ENCODE results near the gene AUTS2. TPM values are rescaled to one million over a fixed set of nuclear protein-coding genes. Genes with fewer than 3 reads are reported as not detected.

Gene AUTS2
- total RNA-seq, 1 experiment from 2014 or later = 256 TPM

GRCh38 chr7:70505886-70506285 is 907.6 kb downstream of the AUTS2 start:
- no peak for DNase-seq
- Mint-ChIP-seq H3K9me3 (no peaks in the 10 kb centered on the region), H3K27ac (no peak overlapping the region), H3K4me3 (no peak overlapping the region), H3K4me1 (peaks cover 3% of the 10 kb centered on the region in 2 experiments; a peak in 2 of 4 replicates), H3K36me3 (ENCODE audit: insufficient read depth in 1 of 3, low read depth in 3 of 3) (no peaks in the 10 kb centered on the region), H3K27me3 (ENCODE audit: low read depth) (peaks cover 3% of the 10 kb centered on the region)
- Histone ChIP-seq H3K9me3 (ENCODE audit: control insufficient read depth, low read depth, low read length) (no peaks in the 10 kb centered on the region), H3K18ac (ENCODE audit: insufficient read length, low read depth, low read length) (no peak overlapping the region), H4K8ac (replicated peaks; ENCODE audit: insufficient read length, low read depth, low read length) (no peak overlapping the region), H4K5ac (ENCODE audit: insufficient read length, low read depth, low read length) (no peak overlapping the region), H2AFZ (ENCODE audit: low read length) (no peak overlapping the region), H3K14ac (ENCODE audit: insufficient read depth, low read length) (no peak overlapping the region), H2BK12ac (ENCODE audit: insufficient read length, low read depth, low read length) (no peak overlapping the region), H3K23ac (ENCODE audit: insufficient read length, low read depth, low read length) (no peak overlapping the region), H2AK5ac (ENCODE audit: insufficient read length, low read length) (no peak overlapping the region), H2BK5ac (ENCODE audit: insufficient read length, low read length) (no peak overlapping the region), H3T11ph (ENCODE audit: low read length) (no peak overlapping the region), H3K4ac (ENCODE audit: low read depth, low read length) (no peak overlapping the region), H2BK120ac (ENCODE audit: low read depth, low read length, poor library complexity, severe bottlenecking) (no peak overlapping the region), H3K79me1 (ENCODE audit: insufficient read depth, low read depth, low read length, poor library complexity, severe bottlenecking) (no peaks in the 10 kb centered on the region), H4K91ac (ENCODE audit: insufficient read length, low read depth, low read length) (no peak overlapping the region), H2BK15ac (ENCODE audit: low read depth, low read length) (no peak overlapping the region), H3K4me1 (ENCODE audit: insufficient read depth, low read length) (no peaks in the 10 kb centered on the region), H3K23me2 (ENCODE audit: insufficient read length, low read depth, low read length, poor library complexity, severe bottlenecking) (no peaks in the 10 kb centered on the region), H3K79me2 (ENCODE audit: insufficient read depth, low read length) (no peaks in the 10 kb centered on the region), H3K9ac (ENCODE audit: extremely low read depth, insufficient read length, low read length) (no peak overlapping the region), H3K27me3 (ENCODE audit: insufficient read depth, low read length) (no peaks in the 10 kb centered on the region), H3K56ac (ENCODE audit: insufficient read length, low read depth, low read length) (no peak overlapping the region), H3K27ac (ENCODE audit: insufficient read length, low read depth, low read length) (no peak overlapping the region), H4K20me1 (ENCODE audit: control insufficient read depth, insufficient read depth, insufficient read length) (no peaks in the 10 kb centered on the region), H2BK20ac (ENCODE audit: low read depth, low read length, poor library complexity, severe bottlenecking) (no peak overlapping the region), H3K4me2 (ENCODE audit: insufficient read depth, insufficient read length, low read length) (no peak overlapping the region)
- WGBS (ENCODE audit: extremely low coverage, insufficient read length, low lambda C conversion rate) = no CpG with 5 or more reads among the region's 9 CpGs
- TF ChIP-seq, protein P1, sequence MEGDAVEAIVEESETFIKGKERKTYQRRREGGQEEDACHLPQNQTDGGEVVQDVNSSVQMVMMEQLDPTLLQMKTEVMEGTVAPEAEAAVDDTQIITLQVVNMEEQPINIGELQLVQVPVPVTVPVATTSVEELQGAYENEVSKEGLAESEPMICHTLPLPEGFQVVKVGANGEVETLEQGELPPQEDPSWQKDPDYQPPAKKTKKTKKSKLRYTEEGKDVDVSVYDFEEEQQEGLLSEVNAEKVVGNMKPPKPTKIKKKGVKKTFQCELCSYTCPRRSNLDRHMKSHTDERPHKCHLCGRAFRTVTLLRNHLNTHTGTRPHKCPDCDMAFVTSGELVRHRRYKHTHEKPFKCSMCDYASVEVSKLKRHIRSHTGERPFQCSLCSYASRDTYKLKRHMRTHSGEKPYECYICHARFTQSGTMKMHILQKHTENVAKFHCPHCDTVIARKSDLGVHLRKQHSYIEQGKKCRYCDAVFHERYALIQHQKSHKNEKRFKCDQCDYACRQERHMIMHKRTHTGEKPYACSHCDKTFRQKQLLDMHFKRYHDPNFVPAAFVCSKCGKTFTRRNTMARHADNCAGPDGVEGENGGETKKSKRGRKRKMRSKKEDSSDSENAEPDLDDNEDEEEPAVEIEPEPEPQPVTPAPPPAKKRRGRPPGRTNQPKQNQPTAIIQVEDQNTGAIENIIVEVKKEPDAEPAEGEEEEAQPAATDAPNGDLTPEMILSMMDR (conservative IDR thresholded peaks at IDR 0.05) = no peak

All from H9 (cell line).